PC-9 (cell line): ENCODE data around the gene ECI1.

ENCODE experiments used
- EZH2 ChIP-seq: fragments of 200-600 bp; sonication (generic); IDR thresholded peaks from 2 replicates; pipeline ENCODE4 v1.8.0; 2017; ENCODE audit warnings: antibody characterized with exemption, low read depth
- TF ChIP-seq, protein P1 (sequence below): fragments of 200-600 bp; sonication (generic); conservative IDR thresholded peaks from 2 replicates; pipeline ENCODE4 v1.6.1; 2017; ENCODE audit warnings: mixed run types, antibody characterized with exemption, mild to moderate bottlenecking, moderate library complexity

DNA sequence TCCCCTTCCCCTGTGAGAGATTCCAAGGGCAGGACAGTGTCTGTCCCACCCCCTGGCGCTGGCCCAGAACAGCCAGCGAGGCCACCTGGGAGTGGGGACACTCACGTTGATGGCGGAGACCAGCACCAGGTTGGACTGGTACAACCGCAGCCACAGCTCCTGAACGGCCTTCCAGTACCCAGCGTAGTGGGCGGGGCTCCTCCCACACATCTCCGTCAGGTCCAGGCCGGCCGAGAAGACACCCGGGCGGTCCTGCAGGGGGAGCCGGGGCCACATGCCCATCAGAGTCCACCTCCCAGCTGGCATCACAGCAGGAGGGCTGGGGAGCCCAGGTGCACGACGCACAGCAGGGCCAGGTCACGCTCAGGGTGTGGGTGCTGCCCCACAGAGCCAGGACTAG is 7.1 kb downstream of the ECI1 start:
- TF ChIP-seq, protein P1, sequence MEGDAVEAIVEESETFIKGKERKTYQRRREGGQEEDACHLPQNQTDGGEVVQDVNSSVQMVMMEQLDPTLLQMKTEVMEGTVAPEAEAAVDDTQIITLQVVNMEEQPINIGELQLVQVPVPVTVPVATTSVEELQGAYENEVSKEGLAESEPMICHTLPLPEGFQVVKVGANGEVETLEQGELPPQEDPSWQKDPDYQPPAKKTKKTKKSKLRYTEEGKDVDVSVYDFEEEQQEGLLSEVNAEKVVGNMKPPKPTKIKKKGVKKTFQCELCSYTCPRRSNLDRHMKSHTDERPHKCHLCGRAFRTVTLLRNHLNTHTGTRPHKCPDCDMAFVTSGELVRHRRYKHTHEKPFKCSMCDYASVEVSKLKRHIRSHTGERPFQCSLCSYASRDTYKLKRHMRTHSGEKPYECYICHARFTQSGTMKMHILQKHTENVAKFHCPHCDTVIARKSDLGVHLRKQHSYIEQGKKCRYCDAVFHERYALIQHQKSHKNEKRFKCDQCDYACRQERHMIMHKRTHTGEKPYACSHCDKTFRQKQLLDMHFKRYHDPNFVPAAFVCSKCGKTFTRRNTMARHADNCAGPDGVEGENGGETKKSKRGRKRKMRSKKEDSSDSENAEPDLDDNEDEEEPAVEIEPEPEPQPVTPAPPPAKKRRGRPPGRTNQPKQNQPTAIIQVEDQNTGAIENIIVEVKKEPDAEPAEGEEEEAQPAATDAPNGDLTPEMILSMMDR: no peak
- TF ChIP-seq EZH2: no peak
